ENCODE measurements around the gene SURF6.

Gene SURF6

DNA sequence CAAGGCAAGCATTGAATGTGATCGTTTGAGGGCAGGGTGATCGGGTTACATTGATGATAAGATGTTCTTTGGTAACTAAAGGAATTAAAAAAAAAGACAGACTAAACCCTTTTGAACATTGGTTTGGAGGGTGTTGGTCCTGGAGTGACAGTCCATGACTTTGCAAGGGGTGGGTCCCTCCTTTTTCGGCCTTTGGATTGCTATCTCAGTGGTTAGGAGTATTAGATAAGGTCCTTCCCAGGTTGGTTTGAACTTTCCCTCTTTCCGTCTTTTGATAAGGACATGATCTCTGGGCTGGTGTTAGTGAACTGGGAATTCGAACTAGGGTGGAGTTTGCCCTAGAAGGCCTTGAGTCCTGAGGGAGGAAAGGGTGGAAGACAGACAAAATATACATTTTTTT lies 55.6 kb downstream of the SURF6 start:
- TF ChIP-seq, protein P1, sequence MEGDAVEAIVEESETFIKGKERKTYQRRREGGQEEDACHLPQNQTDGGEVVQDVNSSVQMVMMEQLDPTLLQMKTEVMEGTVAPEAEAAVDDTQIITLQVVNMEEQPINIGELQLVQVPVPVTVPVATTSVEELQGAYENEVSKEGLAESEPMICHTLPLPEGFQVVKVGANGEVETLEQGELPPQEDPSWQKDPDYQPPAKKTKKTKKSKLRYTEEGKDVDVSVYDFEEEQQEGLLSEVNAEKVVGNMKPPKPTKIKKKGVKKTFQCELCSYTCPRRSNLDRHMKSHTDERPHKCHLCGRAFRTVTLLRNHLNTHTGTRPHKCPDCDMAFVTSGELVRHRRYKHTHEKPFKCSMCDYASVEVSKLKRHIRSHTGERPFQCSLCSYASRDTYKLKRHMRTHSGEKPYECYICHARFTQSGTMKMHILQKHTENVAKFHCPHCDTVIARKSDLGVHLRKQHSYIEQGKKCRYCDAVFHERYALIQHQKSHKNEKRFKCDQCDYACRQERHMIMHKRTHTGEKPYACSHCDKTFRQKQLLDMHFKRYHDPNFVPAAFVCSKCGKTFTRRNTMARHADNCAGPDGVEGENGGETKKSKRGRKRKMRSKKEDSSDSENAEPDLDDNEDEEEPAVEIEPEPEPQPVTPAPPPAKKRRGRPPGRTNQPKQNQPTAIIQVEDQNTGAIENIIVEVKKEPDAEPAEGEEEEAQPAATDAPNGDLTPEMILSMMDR (IDR thresholded peaks at IDR 0.05; ENCODE audit: extremely low read depth, missing control alignments), result no peak
- DNase-seq (ENCODE audit: low spot score), result no peak
